ENCODE measurements around the gene CELSR3. TPM values are rescaled to one million over a fixed set of nuclear protein-coding genes. Genes with fewer than 3 reads are reported as not detected.

The CELSR3 gene
- total and polyA plus RNA-seq, 2 experiments from 2014 or later, result 3.1 to 5.9 TPM

DNA sequence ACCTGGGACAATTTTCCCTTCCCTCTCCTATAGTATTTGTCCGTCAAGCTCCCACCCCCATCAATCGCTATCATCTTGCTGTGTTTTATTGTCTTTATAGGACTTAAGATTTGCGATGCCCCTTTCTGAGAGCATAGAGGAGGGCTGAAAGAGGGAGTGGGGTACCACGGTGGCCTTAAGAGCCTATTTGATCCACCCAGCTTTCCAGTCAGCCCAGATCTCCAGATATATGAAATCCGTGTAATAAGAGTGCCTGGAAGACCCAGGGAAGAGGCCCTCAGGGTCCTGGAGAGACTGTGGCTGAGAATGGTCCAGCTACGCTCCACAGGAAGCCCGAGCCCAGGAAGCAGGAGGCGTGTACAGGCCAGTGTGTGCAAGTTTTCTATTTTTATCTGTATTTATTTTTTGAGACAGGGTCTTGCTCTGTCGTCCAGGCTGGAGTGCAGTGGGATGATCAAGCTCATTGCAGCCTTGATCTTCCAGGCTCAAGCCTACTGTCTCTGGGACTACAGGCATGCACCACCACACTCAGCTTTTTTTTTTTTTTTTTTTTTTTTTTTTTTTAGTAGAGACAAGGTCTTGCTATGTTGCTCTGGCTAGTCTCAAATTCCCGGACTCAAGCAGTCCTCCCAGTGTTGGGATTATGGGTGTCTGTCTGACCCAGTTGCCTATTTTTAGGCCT, 24.0 kb upstream of the CELSR3 start:
- no peaks in the 10 kb centered on the region for H3K27me3 ChIP-seq
- peaks cover 20% of the 10 kb centered on the region for H3K4me1 ChIP-seq (ENCODE audit: low read depth)
- H3K36me3 ChIP-seq, result peaks cover 38% of the 10 kb centered on the region
- H3K9me3 ChIP-seq (ENCODE audit: low read depth), result no peaks in the 10 kb centered on the region
- H3K4me3 ChIP-seq, result no peak overlapping the region
- H3K27ac ChIP-seq, result peak overlapping the region; percentile 32
- no peak for DNase-seq (ENCODE audit: low read depth in 1 of 2, low spot score in 1 of 2)
- TF ChIP-seq, protein P1, sequence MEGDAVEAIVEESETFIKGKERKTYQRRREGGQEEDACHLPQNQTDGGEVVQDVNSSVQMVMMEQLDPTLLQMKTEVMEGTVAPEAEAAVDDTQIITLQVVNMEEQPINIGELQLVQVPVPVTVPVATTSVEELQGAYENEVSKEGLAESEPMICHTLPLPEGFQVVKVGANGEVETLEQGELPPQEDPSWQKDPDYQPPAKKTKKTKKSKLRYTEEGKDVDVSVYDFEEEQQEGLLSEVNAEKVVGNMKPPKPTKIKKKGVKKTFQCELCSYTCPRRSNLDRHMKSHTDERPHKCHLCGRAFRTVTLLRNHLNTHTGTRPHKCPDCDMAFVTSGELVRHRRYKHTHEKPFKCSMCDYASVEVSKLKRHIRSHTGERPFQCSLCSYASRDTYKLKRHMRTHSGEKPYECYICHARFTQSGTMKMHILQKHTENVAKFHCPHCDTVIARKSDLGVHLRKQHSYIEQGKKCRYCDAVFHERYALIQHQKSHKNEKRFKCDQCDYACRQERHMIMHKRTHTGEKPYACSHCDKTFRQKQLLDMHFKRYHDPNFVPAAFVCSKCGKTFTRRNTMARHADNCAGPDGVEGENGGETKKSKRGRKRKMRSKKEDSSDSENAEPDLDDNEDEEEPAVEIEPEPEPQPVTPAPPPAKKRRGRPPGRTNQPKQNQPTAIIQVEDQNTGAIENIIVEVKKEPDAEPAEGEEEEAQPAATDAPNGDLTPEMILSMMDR (IDR thresholded peaks at IDR 0.05; ENCODE audit: low read depth, low read length), result no peak

GRCh38 chr3:48685603-48686511, 23.2 kb upstream of the CELSR3 start, which contains the start of gene NCKIPSD:
TSS of gene NCKIPSD (minus strand) at chr3:48685915. CDS start at chr3:48685807, 108 bp downstream.
- no peaks in the 10 kb centered on the region for H3K9me3 ChIP-seq (ENCODE audit: low read depth)
- peak within 1 kb of the TSS; percentile 92 for H3K4me3 ChIP-seq
- peaks cover 37% of the 10 kb centered on the region for H3K36me3 ChIP-seq
- peak within 1 kb of the TSS; percentile 89 for H3K27ac ChIP-seq
- peaks cover 20% of the 10 kb centered on the region for H3K4me1 ChIP-seq (ENCODE audit: low read depth)
- H3K27me3 ChIP-seq, result no peaks in the 10 kb centered on the region
- TF ChIP-seq, protein P1 (IDR thresholded peaks at IDR 0.05; ENCODE audit: low read depth, low read length), result peak; percentile 67
- DNase-seq (ENCODE audit: low read depth in 1 of 2, low spot score in 1 of 2), result peak; percentile 86 to 94

DNA sequence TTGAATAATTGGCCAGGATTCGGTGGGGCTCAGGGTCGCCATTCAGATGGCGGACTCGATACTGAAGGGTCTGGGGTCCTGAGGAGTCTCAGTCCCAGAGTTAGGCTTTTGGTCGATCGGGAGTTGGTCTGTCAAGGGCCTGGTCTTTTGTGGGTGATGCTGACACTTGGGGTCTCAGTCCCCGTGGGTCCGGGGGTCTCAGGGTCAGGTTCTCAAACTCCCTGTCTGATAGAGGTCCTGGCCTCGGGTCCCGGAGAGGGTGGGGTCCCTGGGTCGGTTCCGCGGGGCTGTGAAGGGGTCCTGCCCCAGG, 22.6 kb upstream of the CELSR3 start:
- Histone ChIP-seq H3K27ac (peak overlapping the region; percentile 89), H3K36me3 (peaks cover 36% of the 10 kb centered on the region)

GRCh38 chr3:48684480-48685143, 21.9 kb upstream of the CELSR3 start:
- Histone ChIP-seq H3K36me3 (peaks cover 35% of the 10 kb centered on the region), H3K4me3 (peak overlapping the region; percentile 92), H3K27ac (no peak overlapping the region), H3K9me3 (ENCODE audit: low read depth) (no peaks in the 10 kb centered on the region), H3K27me3 (no peaks in the 10 kb centered on the region), H3K4me1 (ENCODE audit: low read depth) (peaks cover 20% of the 10 kb centered on the region)
- TF ChIP-seq, protein P1 (IDR thresholded peaks at IDR 0.05; ENCODE audit: low read depth, low read length), result no peak
- DNase-seq (ENCODE audit: low read depth in 1 of 2, low spot score in 1 of 2), result peak in 1 of 2 donors; percentile 49

More for the DNA sequence above, 22.6 kb upstream of the CELSR3 start:
- TF ChIP-seq, protein P1 (IDR thresholded peaks at IDR 0.05; ENCODE audit: low read depth, low read length), result peak; percentile 6
- H3K4me3 ChIP-seq, result peak overlapping the region; percentile 92
- no peaks in the 10 kb centered on the region for H3K9me3 ChIP-seq (ENCODE audit: low read depth)
- H3K4me1 ChIP-seq (ENCODE audit: low read depth), result peaks cover 20% of the 10 kb centered on the region
- no peaks in the 10 kb centered on the region for H3K27me3 ChIP-seq
- no peak for DNase-seq (ENCODE audit: low read depth in 1 of 2, low spot score in 1 of 2)

DNA sequence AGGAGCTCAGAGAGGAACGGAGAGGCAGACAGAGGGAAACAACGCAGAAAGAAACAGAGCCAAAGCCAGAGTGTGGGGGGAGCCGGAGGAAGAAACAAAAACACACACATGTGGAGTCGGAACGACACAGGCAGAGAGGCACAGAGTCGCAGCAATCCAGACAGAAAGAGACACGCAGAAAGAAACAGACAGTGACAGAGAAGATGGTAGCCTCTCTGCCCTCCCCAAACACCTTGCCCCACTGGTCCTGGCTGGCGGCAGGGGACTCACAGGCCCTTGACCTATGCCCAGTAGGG, 21.3 kb upstream of the CELSR3 start:
- Histone ChIP-seq H3K27ac (peak overlapping the region; percentile 86), H3K36me3 (peaks cover 32% of the 10 kb centered on the region), H3K9me3 (ENCODE audit: low read depth) (no peaks in the 10 kb centered on the region), H3K4me1 (ENCODE audit: low read depth) (peaks cover 20% of the 10 kb centered on the region), H3K4me3 (no peak overlapping the region), H3K27me3 (no peaks in the 10 kb centered on the region)
- TF ChIP-seq, protein P1 (IDR thresholded peaks at IDR 0.05; ENCODE audit: low read depth, low read length), result no peak
- DNase-seq (ENCODE audit: low read depth in 1 of 2, low spot score in 1 of 2), result peak in 1 of 2 donors; percentile 44
